Retinal pigment epithelial cell (primary cell): ENCODE measurements around the gene USP11.

Source experiments
- DNase-seq: peaks from one replicate; pipeline ENCODE4 v3.0.0-alpha.2; 2010; ENCODE audit warnings: low read depth
- H3K4me3 ChIP-seq: 2 replicates; pipeline ENCODE4 v1.5.1; 2011; ENCODE audit warnings: mild to moderate bottlenecking, low read length, control low read depth, moderate library complexity
- CTCF ChIP-seq: conservative IDR thresholded peaks from 2 replicates; pipeline ENCODE4 v1.5.1; 2011; ENCODE audit warnings: low read depth, low read length, control low read depth, inconsistent platforms

The USP11 gene

GRCh38 chrX:47202877-47203276 lies 29.9 kb upstream of the USP11 start:
- no peak for TF ChIP-seq CTCF
- DNase-seq: no peak

GRCh38 chrX:47204970-47205369 lies 27.8 kb upstream of the USP11 start:
- peak; percentile 11 for TF ChIP-seq CTCF
- DNase-seq: no peak
- H3K4me3 ChIP-seq: no peak overlapping the region

More at GRCh38 chrX:47202877-47203276, 29.9 kb upstream of the USP11 start:
- H3K4me3 ChIP-seq: no peak overlapping the region

- DNase-seq: no peak
Measured at GRCh38 chrX:47206316-47206715, 26.5 kb upstream of the USP11 start.

GRCh38 chrX:47208108-47208507 lies 24.7 kb upstream of the USP11 start:
- no peak overlapping the region for H3K4me3 ChIP-seq
- no peak for TF ChIP-seq CTCF
- DNase-seq: no peak

More at GRCh38 chrX:47206316-47206715, 26.5 kb upstream of the USP11 start:
- TF ChIP-seq CTCF: no peak
- no peak overlapping the region for H3K4me3 ChIP-seq

- no peak for DNase-seq
- no peak for TF ChIP-seq CTCF
- no peak overlapping the region for H3K4me3 ChIP-seq
Measured at GRCh38 chrX:47209508-47210238, 23.1 kb upstream of the USP11 start.

- no peak for DNase-seq
- no peak for TF ChIP-seq CTCF
- H3K4me3 ChIP-seq: no peak overlapping the region
Measured at GRCh38 chrX:47210661-47211425, 22.0 kb upstream of the USP11 start.
